Measurements from ENCODE around the gene SGIP1.
"Not testable (repeated sequence)": the region's sequence is repeated elsewhere in the genome, so short reads cannot be mapped to it uniquely, and the experiment has no call there.

Gene SGIP1

DNA sequence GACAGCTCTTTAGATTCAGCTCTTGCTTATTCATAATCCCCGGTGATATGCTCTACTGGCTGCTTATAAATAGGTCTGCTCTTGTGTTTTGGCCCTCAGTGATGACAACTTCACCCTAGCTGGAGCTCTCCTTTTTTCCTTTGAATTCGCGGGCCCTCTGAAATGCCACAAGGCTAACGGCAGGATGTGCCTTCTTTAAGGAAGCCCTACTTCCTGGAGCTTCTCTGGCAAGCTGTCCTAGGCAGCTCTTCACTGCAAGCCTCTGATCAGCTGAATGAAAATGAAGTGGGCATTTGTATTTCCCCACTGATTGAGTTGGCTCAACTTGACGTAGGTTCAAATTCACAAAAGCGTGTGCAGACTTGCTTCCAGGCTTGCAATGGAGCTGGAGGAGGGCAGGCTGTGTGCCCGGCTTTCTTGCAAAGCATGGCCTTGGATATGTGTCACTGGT, 22.2 kb downstream of the SGIP1 start:
- DNase-seq: no peak

DNA sequence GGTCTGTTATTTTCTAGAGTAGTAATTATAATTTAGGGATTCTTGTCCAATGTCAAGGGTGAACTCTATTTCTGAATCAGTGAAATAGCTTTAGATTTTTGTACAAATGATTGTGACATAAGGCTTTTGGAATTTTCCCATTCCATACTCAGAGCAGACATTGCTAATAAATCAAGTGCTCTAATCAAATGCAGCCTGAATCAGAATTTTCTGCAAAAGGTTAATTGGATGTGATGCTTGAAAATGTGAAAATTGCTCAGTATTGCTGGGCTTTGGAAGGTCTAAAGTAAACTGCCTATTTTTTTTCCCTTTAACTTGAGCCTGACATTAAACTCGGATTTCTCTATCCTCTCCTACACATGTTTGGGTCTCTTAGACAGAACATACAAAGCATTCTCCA, 23.2 kb downstream of the SGIP1 start:
- DNase-seq: no peak

DNA sequence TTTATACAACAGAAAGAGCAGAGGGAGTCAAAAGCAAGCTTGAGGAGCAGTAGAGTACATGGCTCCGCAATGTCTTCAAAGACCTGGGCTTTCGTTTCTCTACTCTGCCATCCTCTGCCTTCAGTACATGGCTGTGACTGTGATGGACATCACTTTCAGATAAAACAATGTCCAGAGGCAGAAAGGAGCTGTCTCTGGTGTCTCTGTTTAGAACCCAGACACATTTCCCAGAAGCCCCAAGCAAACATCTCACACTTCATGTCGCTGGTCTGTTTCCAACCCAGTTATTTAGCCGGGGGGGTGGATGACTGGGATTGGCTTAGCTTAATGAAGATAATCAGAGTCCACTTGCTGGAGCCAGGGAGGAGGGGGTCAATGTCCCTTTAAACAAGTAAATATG, 25.6 kb downstream of the SGIP1 start:
- no peak for DNase-seq

DNA sequence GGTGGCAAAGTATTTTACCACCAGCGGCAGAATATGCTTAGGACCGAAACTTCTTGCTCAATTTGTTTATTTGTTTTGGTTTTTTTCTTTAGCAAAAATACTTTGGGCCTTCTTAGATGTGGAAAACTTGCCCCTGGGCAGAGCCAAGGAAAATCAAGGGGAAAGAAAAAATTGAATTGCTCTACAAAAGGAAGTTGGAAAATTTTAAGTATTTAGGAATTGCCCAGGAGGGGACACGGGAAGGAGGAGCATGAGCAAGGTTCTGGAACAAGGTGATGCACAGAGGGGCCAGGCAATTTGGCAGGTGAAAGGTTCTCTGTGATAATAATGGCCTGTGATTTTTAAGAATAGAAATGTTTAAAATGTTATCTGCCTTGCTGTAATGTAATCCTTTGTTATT, 28.6 kb downstream of the SGIP1 start:
- DNase-seq: no peak

DNA sequence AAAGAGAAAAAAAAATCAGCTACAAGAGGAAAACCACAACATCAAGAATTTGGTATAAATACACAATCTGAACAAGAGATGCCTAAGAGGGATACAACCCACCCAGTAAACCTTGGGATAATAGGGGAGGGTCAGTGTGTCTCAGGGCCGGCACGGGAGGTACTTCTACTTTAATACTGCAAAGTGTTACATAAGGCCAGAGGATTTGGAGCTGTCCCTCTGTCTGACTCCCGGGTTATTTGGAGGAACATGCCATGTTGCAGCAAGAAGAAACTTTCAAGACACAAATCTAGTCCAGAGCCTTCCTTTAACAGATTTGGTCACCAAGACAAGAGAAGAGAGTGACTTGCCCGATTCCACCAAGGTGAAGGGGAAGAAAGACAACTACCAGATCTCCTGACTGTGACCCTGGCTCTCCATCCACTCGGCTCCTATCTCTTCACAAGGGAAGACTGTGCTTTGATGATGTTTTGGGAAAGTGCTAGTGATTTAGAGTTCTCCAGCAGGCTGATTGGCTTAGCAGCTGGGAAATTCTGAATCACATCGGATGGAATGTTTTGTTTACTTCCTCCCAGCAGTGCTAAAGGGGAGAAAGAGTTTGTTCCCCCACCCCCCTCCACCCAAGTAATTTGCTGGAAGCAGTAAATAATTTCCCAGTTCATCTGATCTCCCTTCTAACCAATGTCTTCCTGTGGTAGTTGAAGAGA, 29.3 kb downstream of the SGIP1 start:
- DNase-seq: no peak

DNA sequence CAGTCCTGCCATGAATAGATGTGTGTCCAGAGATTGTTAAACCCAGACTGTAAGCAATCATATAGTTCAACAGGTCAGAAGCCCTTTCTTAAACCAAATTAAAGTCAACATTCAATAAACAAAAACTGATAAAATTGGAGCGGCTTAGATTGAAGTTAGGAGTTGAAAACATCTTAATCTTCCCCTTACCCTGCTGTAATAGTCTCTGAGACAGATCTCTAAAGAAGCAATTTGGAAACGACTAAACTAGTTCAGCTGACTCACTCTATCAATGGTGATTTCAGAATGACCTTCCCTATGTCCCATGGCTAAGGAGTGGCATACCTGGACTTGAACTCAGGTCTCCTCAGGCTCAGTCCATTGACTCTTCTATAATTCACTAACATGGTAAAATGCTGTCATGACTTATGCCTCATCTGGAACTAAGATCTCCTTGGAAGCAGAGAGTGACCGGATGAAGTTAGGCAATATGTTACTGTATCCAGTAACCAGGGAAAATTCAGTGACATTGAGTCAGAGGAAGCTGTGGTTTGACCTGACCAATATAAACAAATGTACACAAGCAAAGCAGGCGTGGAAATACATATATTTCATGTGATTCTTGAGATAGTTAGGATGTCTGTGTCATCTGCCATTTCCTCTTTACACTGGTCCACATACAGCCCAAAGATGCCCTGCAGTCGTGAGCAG, 30.1 kb downstream of the SGIP1 start:
- DNase-seq: no peak

DNA sequence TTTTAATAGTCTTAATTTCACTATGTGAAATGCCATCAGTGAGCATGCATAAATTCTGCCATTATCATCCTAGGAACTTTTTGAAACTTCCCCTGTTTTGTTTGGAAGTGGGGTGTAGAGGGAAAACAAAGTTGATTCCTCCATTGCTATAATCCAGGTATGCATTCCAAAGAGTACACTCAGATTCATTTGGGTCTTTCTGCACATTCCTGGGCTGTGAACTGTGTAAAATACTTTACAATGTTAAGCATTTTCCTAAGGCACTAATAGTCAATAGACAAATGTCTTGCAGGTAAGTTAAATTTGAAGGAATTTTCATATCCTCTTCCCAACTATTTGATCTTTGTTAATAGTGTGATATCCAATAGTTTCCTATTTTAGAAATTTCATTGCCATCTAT, 36.2 kb downstream of the SGIP1 start:
- DNase-seq: no peak

DNA sequence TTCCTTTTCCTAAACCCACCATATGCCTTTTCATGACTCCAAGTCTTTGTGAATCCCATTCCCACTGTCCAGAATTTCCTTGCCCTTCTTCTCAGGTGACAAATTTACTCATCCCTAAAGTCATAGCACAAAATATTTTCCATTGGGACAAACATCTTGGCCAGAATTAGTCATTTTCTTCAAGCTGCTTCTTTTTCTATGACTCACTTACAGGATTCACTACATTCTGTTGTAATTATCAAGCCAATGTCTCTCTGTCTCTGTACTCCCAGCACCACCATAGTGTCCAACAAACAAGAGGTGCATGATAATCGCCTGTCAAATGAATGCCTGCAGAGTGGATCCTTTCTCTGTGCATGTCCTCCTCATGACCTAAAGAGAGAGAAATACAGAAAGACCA, 37.8 kb downstream of the SGIP1 start:
- no peak for DNase-seq

DNA sequence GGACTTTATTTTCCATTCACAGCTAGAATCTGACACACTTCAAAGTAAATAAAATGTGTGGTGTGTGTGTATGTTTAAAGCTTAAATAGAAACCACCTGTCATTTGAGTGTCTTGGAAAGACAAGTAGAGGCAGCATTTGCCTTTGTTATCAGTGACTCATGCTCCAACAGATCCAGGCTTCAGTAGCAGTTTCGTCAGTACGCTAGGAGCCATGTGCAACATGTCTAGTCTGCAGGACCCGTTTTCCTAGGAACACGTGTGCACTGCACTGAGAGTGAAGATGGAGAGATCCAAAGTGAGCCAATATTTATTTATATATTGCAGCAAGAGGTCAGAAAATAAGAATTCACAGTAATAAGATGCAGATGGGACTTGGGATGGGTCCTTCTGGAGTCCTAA, 41.8 kb downstream of the SGIP1 start:
- DNase-seq: no peak

DNA sequence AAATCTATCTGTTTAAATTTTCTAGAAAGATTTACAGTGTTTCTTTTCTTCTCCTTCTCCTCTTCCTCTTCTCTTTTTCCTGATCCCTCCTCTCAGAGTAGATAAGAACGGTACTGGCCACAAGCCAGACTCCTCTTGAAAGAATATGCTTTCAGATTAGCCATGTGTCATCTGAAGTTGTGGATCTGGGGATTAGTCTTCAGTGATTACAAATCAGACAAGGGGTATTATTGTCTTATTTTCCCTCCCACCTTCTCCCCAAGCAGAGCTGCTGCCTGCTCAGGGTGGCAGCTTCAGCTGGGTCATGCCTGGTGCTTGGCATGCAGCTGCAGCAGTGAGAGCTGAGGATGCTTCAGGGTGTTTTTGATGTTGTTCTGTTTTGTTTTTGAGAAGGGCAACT, 42.7 kb downstream of the SGIP1 start:
- DNase-seq: no peak

DNA sequence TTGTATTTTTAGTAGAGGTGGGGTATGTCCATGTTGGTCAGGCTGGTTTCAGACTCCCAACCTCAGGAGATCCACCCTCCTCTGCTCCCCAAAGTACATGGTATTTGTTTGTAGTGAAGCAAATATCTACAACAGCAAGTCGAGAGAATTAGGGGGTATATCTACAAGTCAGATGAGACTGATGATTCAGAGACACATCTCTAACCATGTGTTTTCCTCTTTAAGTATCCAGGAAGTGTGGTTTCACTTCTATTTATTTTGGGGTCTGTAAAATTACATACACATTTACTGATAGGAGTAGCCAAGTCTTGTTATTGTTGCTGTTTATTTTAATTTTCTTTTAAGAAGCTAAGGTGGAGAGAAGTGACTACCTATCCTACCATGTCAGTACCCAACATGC, 44.9 kb downstream of the SGIP1 start:
- no peak for DNase-seq

DNA sequence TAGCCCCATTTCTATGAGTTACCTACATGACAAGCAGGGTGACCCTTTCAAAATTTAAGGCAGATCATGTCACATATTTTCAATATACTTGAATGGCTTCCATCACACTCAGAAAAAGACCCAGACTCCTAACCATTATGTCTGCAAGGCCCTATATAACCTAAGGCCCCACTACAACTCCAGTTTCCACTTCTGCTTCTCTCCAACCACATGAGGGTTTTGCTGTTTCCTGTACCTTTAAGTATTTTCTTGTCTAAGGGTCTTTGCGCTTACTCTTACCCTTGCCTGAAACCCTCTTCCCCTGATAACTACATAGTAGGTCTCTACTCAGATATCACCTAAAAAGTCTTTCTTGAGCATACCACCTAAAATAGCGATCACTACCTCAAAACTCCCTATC, 46.1 kb downstream of the SGIP1 start:
- no peak for DNase-seq

DNA sequence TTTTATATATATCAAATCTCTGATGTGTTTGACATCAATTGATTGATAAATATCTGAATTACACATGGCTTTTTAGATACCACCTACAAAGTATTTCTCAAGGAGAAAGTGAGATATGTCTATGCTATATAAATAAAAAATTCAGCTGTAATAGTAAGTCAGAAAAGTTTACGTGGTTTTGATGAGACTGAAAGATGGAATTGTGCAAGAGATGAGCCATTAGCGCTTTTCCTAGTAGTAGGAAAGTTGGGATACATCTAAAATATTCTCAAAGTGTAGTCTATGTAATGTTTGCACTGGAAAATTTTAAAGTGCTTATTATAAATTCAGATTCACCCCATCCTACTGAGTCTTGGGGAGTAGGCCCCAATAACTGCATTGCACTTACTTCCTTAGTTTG, 49.1 kb downstream of the SGIP1 start:
- DNase-seq: no peak

DNA sequence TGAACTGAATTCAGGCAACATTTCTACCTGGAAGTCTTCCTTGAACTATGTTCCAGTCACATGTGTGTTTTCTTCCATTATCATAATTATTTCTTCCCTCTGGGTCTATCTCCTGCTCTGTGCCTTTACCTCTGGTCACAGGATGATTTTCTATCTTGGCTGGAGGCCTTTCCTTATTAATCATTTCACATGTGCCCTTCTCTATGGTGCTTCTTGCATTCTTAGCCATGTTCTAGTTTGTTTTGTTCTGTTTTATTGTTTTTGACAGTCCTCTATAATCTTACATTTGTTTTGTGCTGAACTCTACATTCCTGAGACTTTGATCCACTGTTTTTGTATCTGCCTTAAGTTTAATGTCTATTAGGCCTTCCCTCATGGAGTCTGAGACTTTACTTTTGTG, 51.0 kb downstream of the SGIP1 start:
- DNase-seq: no peak

DNA sequence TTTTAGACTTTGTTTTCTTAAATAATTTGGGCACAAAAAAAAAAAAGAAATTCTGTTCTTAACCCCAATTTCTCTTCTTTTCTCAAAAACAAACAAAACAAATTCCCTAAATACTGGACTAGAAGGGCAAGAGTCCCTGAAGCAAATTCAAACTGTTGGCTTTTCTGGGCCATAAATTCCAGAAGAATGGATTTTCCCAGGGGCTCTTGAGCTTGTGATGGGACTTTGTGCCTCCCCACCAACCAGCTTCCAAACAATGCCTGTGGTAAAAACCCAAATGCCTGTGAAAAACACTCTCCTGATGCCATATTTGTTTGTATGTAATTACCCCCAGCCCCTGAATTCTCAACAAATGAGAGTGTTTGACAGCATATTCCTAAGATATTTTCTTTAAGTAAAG, 55.4 kb downstream of the SGIP1 start:
- DNase-seq: no peak

DNA sequence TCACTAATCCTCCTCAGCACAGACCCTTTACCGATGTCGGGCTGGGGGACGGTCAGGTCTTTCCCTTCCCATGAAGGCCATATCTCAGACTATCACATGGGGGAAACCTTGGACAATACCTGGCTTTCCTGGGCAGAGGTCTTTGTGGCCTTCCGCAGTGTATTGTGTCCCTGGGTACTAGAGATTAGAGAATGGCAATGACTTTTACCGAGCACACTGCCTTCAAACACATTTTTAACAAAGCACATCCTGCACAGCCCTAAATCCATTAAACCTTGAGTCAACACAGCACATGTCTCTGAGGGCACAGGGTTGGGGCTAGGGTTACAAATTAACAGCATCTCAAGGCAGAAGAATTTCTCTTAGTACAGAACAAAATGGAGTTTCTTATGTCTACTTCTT, 58.2 kb downstream of the SGIP1 start:
- not testable (repeated sequence) for DNase-seq

DNA sequence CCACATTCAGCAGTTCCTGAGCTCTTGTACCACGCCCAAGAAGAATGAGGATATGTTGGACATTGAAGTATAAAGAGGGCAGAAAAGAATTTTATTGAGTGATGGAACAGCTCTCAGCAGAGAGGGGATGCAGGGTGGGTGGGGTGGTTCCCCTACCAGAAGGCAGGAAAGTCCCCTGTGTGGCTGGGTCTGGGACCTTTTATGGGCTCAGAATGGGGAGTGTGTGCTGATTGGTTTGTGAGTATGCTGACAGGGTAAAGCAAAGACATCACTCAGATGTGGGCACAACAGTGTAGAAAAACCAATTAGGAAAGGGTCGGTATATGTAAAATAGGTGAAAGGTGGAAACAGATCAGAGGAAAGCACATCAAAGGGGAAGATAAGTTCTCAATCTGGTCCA, 62.2 kb downstream of the SGIP1 start:
- no peak for DNase-seq

DNA sequence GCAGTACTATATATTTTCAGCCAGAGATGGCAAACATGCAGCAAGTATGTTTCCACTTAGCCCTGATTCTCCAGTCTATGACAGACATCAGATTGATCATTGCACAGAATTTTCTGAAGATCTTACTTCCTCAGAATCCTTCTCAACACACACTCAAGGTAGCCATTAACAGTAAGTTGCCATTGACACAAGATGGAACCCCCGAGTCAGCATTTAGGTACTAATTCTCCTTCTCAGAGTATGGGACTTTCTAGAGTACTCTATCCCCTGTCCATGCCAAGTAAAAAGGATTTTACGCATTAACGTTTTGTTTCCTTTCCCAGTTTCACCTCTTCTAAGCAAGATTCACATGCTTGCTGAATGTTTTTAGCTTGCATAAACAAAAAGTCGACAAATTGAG, 63.5 kb downstream of the SGIP1 start:
- no peak for DNase-seq

DNA sequence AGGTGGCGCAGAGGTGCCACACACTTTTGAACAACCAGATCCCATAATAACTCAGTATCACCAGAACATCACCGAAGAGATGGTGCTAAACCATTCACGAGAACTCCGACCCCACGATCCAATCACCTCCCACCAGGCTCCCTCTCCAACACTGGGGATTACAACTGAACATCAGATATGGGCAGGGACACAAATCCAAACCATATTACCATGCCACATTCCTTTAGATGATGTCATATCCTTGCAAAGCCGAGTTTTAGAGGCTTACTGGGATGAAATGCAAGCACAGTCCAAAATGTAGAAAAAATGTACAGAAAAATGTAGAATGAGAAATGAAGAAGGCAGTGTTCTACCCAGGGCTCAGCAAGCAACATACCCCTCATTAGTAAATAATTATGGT, 64.7 kb downstream of the SGIP1 start:
- DNase-seq: no peak

DNA sequence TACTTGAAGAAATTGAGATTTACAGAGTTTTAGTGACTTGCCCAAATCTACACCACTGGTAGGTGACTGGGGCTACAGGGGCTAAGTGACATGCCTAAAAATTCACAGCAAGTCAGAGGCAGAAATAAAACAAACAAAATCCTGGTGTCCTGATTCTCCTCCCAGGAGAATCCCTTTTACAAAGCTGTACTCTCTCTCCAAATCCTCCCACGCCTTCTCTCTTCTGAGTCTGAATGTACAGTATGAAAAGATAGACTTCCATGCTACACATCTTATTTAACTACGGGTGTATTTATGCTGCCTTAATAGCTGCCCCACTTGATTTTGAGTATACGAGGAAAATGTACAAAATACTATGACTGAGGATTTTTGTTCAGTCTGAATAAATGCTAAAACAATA, 65.4 kb downstream of the SGIP1 start:
- DNase-seq: no peak

DNA sequence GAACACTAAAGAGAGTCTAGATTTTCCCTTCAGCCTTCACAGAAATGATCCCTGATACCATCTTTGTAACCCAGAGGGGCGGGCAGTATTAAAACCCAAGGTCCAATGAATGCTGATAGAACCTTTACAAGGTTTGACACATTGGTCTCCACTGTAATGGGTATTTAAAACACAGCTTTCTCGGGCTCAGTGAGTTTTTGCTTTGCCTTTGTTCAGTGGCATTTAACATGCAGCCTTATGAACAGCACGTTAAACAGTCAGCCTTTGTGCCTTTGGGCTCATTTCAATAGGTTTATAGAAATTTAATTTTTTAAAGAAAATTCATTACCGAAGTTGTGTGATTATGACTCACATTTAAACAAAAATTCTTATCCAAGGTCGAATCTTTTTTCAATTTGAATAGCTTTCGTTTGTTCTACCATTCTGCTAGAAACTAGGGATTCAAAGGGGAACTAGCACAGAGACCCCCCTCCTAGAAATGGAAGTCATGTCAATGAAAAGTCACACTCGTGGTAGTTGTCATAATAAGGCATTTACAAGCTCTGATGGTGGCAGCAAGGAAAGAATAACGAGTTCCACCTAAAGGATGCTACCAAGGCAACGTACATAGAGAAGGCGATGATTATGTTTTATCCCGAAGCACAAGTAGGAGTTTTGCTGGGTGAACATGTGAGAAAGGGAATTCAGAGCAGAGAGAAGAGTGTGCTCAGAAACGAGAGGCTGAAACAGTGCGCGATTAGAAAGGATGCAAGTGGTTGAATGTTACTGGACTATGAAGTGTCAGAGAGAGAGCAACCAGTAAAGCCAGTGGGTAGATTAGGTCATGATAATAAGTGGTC, 66.2 kb downstream of the SGIP1 start:
- no peak for DNase-seq

DNA sequence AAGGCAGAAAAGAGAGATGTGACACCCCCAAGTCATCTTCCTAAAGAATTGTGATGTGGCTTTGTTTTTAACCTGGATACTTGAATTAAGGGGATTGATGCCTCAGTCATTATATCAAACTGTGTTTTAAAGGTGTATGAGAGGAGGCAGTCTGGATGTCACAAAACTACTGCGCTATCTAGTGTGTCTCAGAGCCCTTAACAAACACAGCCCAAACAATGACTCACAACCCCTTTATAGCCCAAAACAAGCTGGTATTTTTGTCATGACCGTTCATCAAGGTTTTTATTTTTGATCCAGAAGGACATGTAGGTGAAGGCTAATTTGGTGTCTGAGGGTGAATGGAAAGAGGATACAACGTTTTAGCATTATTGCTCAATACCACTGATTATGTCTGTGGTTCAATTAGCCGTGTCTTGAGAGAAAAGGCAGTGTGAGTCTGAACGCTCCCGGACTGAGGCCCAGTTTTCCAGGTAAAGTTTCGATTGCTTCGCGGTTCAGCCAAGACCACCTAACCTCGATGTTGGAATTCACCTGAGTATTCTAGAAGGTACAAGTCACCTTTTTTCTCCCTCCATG, 71.6 kb downstream of the SGIP1 start:
- DNase-seq: no peak

DNA sequence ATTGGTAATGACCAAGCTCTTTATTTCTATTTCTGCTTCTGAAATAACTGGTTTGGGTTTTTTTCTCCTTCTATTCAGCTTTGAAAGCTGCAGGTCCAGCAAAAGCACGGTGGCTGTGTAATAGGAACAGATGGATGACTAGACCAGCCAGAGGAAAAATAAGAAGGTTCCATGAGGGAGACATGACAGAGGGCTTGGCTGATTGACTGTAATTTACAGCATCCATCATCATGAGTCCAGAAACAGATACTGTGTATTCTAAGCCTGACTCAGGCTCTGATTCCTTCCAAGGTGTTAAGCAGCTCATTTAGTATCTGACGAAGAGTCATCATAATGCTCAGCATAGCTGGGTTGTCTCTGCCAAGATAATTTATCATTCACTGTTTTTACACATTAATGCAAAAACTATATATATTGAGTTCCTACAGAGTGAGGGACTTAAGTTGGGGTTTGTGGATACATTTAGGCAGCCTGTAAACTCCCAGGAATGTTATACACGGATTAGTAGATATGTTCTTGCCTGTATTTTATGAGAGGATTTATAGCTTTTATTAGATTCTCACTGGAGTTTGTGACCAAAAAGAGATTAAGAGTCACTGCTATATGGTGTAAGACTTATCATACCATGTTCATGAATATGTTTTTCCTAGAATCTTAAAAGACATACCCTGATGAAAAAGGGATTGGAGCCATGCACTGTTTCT, 72.6 kb downstream of the SGIP1 start:
- no peak for DNase-seq
